Measurements from ENCODE around the gene VWF. TPM values are rescaled to one million over a fixed set of nuclear protein-coding genes. Genes with fewer than 3 reads are reported as not detected.

VWF gene
- total RNA-seq, 1 donor from 2014 or later = not detected

DNA sequence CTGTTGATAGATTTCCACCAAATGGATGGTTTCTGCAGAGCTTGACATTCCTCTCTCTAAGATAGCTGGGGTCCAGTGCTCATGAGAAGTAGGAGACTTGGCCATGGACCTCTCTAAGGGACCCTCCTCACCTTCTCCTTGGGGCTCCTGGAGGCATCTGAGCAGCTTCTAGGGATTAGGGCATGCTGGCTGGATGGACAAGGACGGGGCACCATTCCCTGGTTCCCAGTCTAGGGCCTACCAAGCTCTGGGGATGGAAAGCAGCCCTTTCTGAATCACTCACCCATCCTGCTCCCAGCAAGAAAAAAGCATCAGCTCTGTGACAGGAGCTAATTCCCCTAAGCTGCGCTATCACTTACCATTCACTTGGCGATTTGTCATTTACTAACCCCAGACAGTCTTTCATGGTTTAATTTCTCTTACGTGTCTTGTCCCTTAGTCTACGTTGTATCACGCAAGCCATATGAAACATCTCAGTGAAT, 39.5 kb downstream of the VWF start:
- Mint-ChIP-seq H3K4me1 (no peaks in the 10 kb centered on the region), H3K9me3 (no peaks in the 10 kb centered on the region), H3K27me3 (peaks cover 6% of the 10 kb centered on the region), H3K4me3 (no peak overlapping the region), H3K27ac (no peak overlapping the region), H3K36me3 (ENCODE audit: low read depth) (no peaks in the 10 kb centered on the region)
- ChIA-PET CTCF (no interaction called here), POLR2A (no interaction called here)
- intact Hi-C loops (cut with micrococcal nuclease) = no loop called here
- TF ChIP-seq, protein P1, sequence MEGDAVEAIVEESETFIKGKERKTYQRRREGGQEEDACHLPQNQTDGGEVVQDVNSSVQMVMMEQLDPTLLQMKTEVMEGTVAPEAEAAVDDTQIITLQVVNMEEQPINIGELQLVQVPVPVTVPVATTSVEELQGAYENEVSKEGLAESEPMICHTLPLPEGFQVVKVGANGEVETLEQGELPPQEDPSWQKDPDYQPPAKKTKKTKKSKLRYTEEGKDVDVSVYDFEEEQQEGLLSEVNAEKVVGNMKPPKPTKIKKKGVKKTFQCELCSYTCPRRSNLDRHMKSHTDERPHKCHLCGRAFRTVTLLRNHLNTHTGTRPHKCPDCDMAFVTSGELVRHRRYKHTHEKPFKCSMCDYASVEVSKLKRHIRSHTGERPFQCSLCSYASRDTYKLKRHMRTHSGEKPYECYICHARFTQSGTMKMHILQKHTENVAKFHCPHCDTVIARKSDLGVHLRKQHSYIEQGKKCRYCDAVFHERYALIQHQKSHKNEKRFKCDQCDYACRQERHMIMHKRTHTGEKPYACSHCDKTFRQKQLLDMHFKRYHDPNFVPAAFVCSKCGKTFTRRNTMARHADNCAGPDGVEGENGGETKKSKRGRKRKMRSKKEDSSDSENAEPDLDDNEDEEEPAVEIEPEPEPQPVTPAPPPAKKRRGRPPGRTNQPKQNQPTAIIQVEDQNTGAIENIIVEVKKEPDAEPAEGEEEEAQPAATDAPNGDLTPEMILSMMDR (IDR thresholded peaks at IDR 0.05) = no peak
- DNase-seq = no peak
- ATAC-seq (ENCODE audit: low read depth) = no peak

DNA sequence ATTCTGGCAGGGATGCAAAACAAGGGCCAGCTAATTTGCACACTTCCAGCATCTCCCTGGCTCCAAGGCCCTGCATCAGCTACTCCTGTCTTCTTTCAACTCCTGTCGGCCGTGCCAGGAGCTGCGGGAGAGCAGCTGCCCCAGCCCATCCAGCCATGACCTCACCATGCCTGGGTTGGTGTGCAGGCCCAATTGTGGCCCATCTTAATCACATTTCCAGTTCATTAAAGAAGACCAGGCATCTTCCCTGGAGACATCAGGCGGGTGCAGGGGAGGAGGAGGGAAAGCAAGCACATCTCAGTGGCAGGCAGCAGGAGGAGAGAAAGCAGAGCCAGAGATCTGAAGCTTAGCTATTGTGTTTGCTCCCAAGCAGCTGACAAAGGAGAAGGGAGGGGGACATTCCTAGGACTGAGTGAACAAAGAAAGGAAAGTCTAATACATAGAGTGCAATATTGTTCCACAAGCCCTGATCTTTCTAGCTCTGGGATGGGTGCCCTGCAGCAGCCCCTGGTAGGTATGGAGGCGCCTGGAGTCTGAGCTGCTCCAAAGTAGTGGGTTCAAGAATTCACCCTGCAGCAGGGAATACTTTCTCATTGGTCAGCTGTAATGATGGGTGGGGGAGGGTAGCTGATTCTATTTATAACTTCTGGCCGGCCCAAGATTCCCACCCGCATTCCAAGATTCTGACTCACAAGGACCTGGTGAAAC, 40.1 kb downstream of the VWF start:
- Mint-ChIP-seq H3K36me3 (ENCODE audit: low read depth) (no peaks in the 10 kb centered on the region), H3K27ac (no peak overlapping the region), H3K4me3 (no peak overlapping the region), H3K9me3 (no peaks in the 10 kb centered on the region), H3K27me3 (peaks cover 3% of the 10 kb centered on the region), H3K4me1 (no peaks in the 10 kb centered on the region)
- intact Hi-C loops (cut with micrococcal nuclease) = no loop called here
- ChIA-PET POLR2A (no interaction called here), CTCF (no interaction called here)
- no peak for DNase-seq
- TF ChIP-seq, protein P1 (IDR thresholded peaks at IDR 0.05) = no peak
- no peak for ATAC-seq (ENCODE audit: low read depth)

DNA sequence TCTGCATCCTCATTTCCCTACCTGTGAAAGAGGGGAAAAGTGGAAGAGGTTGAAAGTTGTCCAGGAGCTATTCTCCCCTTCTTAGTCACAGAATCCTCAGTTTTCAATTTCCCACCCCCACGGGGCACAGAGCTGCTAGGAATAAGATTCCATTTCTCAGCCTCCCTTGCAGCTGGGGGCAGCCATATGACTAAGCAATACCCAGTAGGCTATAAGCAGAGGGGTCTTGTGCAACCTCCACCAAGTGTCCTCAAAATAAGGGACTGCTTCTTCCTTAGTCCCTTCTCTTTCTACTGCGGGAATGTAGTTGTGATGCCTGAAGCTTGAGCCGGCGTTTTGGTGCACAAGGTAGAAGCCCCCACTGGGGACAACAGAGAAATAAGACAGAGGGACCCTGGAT, 40.9 kb downstream of the VWF start:
- H3K27me3 Mint-ChIP-seq = peaks cover 3% of the 10 kb centered on the region
- no peaks in the 10 kb centered on the region for H3K36me3 Mint-ChIP-seq (ENCODE audit: low read depth)
- no peak overlapping the region for H3K4me3 Mint-ChIP-seq
- no peak overlapping the region for H3K27ac Mint-ChIP-seq
- no peak for DNase-seq
- ChIA-PET POLR2A (no interaction called here), CTCF (no interaction called here)
- H3K4me1 Mint-ChIP-seq = no peaks in the 10 kb centered on the region
- intact Hi-C loops (cut with micrococcal nuclease) = no loop called here
- H3K9me3 Mint-ChIP-seq = no peaks in the 10 kb centered on the region
- ATAC-seq (ENCODE audit: low read depth) = no peak
- TF ChIP-seq, protein P1 (IDR thresholded peaks at IDR 0.05) = no peak

DNA sequence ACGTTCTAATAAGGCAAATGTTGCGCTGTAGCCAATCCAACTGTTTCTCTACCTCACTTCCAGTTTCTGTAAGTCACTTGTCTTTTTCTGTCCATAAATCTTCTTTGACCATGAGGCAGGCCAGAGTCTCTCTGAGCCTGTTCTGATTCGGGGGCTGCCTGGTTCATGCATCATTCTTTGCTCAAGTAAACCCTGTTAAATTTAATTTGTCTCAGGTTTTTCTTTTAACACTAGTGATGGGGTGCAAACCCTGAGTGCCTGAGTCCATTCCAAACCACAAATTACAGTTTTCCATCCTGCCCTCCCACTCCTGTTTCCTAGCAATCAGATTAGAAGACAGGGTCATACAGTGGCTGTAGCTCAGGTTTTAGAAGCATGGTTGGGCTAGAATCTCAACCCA, 41.9 kb downstream of the VWF start:
- Mint-ChIP-seq H3K27ac (no peak overlapping the region), H3K9me3 (no peaks in the 10 kb centered on the region), H3K4me3 (no peak overlapping the region), H3K4me1 (no peaks in the 10 kb centered on the region), H3K27me3 (peaks cover 6% of the 10 kb centered on the region), H3K36me3 (ENCODE audit: low read depth) (no peaks in the 10 kb centered on the region)
- POLR2A ChIA-PET = no interaction called here
- intact Hi-C loops (cut with micrococcal nuclease) = no loop called here
- DNase-seq (no peak), ATAC-seq (ENCODE audit: low read depth) (no peak)
- CTCF ChIA-PET = no interaction called here
- TF ChIP-seq, protein P1 (IDR thresholded peaks at IDR 0.05) = no peak

DNA sequence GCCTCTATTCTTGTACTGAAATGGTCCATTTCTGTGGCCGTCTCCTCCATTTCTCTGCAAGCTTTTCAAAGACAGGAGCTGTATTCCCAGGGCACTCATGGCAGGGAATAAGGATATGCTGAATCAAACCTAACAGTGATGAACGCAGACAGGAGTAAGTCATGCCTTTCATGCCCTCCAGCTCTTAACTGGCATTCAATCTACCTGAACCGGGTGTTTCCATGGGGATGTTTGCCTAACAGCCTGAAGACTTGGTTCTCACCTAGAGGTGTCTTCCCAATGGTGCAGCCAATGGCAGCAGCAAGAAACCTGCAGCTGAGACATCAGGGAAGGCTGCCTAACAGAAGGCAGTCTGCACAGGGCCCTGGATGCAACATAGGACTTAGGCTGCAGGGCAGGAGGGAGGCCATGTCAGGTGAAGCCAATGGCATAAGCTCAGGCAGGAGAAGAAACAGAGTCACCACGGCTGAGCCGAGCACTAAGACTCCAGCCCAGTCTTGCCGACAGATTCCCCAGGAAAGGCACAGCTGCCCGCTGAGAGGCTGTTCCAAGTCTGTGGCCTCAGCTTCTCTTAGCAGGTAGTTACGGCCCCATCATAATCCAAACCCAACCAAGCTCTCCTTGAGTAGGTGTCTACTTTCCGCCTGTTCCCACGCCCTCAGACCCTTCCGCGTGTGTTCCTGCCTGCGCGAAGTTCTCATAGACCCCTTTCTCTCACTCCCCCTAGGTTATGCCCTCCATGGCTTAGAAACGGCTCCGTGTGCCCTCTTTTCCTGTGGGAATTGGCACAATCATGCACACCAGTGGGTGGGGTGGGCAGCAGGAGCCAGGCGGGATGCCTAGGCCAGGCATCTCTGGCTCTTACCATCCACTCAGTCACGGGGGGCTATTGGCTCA, 44.1 kb downstream of the VWF start:
- intact Hi-C loops (cut with micrococcal nuclease) = no loop called here
- TF ChIP-seq, protein P1 (IDR thresholded peaks at IDR 0.05) = no peak
- POLR2A ChIA-PET = no interaction called here
- DNase-seq = no peak
- no peak overlapping the region for H3K4me3 Mint-ChIP-seq
- no peaks in the 10 kb centered on the region for H3K9me3 Mint-ChIP-seq
- peaks cover 19% of the 10 kb centered on the region for H3K27me3 Mint-ChIP-seq
- ATAC-seq (ENCODE audit: low read depth) = no peak
- CTCF ChIA-PET = no interaction called here
- H3K36me3 Mint-ChIP-seq (ENCODE audit: low read depth) = no peaks in the 10 kb centered on the region
- no peak overlapping the region for H3K27ac Mint-ChIP-seq
- H3K4me1 Mint-ChIP-seq = peaks cover 3% of the 10 kb centered on the region

Data from activated B cell treated with CpG ODN at 0.5 μM for 24 hours (primary cell).